IPS-15b (cell line): ENCODE measurements around the gene MTMR12.

Experiments used
- H3K27me3 ChIP-seq: one replicate; pipeline ENCODE4 v1.6.1; 2013; ENCODE audit warnings: low read length; ENCODE audit not compliant: control insufficient read depth, insufficient read depth
- H3K36me3 ChIP-seq: one replicate; pipeline ENCODE4 v1.6.1; 2013; ENCODE audit warnings: low read length; ENCODE audit not compliant: control insufficient read depth, insufficient read depth
- H3K4me1 ChIP-seq: one replicate; pipeline ENCODE4 v1.6.1; 2013; ENCODE audit warnings: mild to moderate bottlenecking, low read length; ENCODE audit not compliant: control insufficient read depth, insufficient read depth
- H3K4me3 ChIP-seq: one replicate; pipeline ENCODE4 v1.5.1; 2013; ENCODE audit warnings: low read depth, low read length
- H3K9ac ChIP-seq: one replicate; pipeline ENCODE4 v1.6.1; 2013; ENCODE audit warnings: low read depth, mild to moderate bottlenecking, low read length
- H3K9me3 ChIP-seq: one replicate; pipeline ENCODE4 v1.6.1; 2013; ENCODE audit warnings: mild to moderate bottlenecking, low read length; ENCODE audit not compliant: control insufficient read depth, insufficient read depth

Gene MTMR12

GRCh38 chr5:32197032-32197431, 115.7 kb downstream of the MTMR12 start:
- Histone ChIP-seq H3K4me3 (no peak overlapping the region), H3K27me3 (no peaks in the 10 kb centered on the region), H3K9me3 (no peaks in the 10 kb centered on the region)

GRCh38 chr5:32195265-32195664, 117.5 kb downstream of the MTMR12 start:
- H3K36me3 ChIP-seq: no peaks in the 10 kb centered on the region
- H3K4me1 ChIP-seq: no peaks in the 10 kb centered on the region
- no peaks in the 10 kb centered on the region for H3K27me3 ChIP-seq
- H3K4me3 ChIP-seq: no peak overlapping the region
- no peaks in the 10 kb centered on the region for H3K9me3 ChIP-seq
- H3K9ac ChIP-seq: no peak overlapping the region

More at GRCh38 chr5:32197032-32197431, 115.7 kb downstream of the MTMR12 start:
- Histone ChIP-seq H3K36me3 (no peaks in the 10 kb centered on the region), H3K4me1 (no peaks in the 10 kb centered on the region), H3K9ac (no peak overlapping the region)

- Histone ChIP-seq H3K9ac (no peak overlapping the region), H3K36me3 (no peaks in the 10 kb centered on the region), H3K4me1 (no peaks in the 10 kb centered on the region), H3K4me3 (no peak overlapping the region), H3K9me3 (no peaks in the 10 kb centered on the region), H3K27me3 (no peaks in the 10 kb centered on the region)
Measured at GRCh38 chr5:32193591-32193990, 119.1 kb downstream of the MTMR12 start.

- Histone ChIP-seq H3K27me3 (no peaks in the 10 kb centered on the region), H3K9ac (no peak overlapping the region), H3K36me3 (no peaks in the 10 kb centered on the region), H3K9me3 (no peaks in the 10 kb centered on the region), H3K4me3 (no peak overlapping the region), H3K4me1 (no peaks in the 10 kb centered on the region)
Measured at GRCh38 chr5:32190095-32190494, 122.6 kb downstream of the MTMR12 start.

- no peaks in the 10 kb centered on the region for H3K27me3 ChIP-seq
Measured at GRCh38 chr5:32187675-32188074, 125.1 kb downstream of the MTMR12 start.

GRCh38 chr5:32182463-32183063, 130.2 kb downstream of the MTMR12 start:
- H3K9ac ChIP-seq: no peak overlapping the region
- H3K27me3 ChIP-seq: no peaks in the 10 kb centered on the region
- H3K4me1 ChIP-seq: no peaks in the 10 kb centered on the region
- no peaks in the 10 kb centered on the region for H3K36me3 ChIP-seq
- H3K9me3 ChIP-seq: no peaks in the 10 kb centered on the region
- H3K4me3 ChIP-seq: no peak overlapping the region

More at GRCh38 chr5:32187675-32188074, 125.1 kb downstream of the MTMR12 start:
- no peaks in the 10 kb centered on the region for H3K9me3 ChIP-seq
- H3K4me3 ChIP-seq: no peak overlapping the region
- H3K36me3 ChIP-seq: no peaks in the 10 kb centered on the region
- no peak overlapping the region for H3K9ac ChIP-seq
- no peaks in the 10 kb centered on the region for H3K4me1 ChIP-seq
